Endodermal cell (in vitro differentiated cells): ENCODE data around the gene IFNLR1. TPM values are rescaled to one million over a fixed set of nuclear protein-coding genes. Genes with fewer than 3 reads are reported as not detected.

ENCODE experiments used
- DNase-seq: peaks from one replicate; pipeline ENCODE4 v3.0.0-alpha.2; 2017
- H3K27ac ChIP-seq: 2 replicates; pipeline ENCODE4 v1.5.1; 2013; ENCODE audit warnings: mild to moderate bottlenecking, low read depth, low read length, moderate library complexity
- H3K27me3 ChIP-seq: 2 replicates; pipeline ENCODE4 v1.6.1; 2013; ENCODE audit warnings: mild to moderate bottlenecking, low read length, moderate library complexity; ENCODE audit not compliant: insufficient read depth, control insufficient read depth, poor library complexity, severe bottlenecking
- H3K36me3 ChIP-seq: 2 replicates; pipeline ENCODE4 v1.7.0; 2013; ENCODE audit warnings: mild to moderate bottlenecking, low read length, moderate library complexity; ENCODE audit not compliant: control insufficient read depth, insufficient read depth
- H3K4me1 ChIP-seq: one replicate; pipeline ENCODE4 v1.7.0; 2013; ENCODE audit warnings: low read length; ENCODE audit not compliant: control insufficient read depth, insufficient read depth
- H3K4me3 ChIP-seq: 2 replicates; pipeline ENCODE4 v1.5.1; 2013; ENCODE audit warnings: mild to moderate bottlenecking, low read length, moderate library complexity
- H3K9ac ChIP-seq: 2 replicates; pipeline ENCODE4 v1.6.1; 2013; ENCODE audit warnings: mild to moderate bottlenecking, low read length, moderate library complexity; ENCODE audit not compliant: poor library complexity, severe bottlenecking; ENCODE audit errors: extremely low read depth
- H3K9me3 ChIP-seq: 2 replicates; pipeline ENCODE4 v1.6.1; 2013; ENCODE audit warnings: mild to moderate bottlenecking, low read length, moderate library complexity; ENCODE audit not compliant: control insufficient read depth
- H3K27ac Mint-ChIP-seq: 2 replicates; pipeline ENCODE4 v1.8.0; 2020; ENCODE audit warnings: mixed read lengths
- H3K27me3 Mint-ChIP-seq: 2 replicates; pipeline ENCODE4 v1.8.0; 2021; ENCODE audit warnings: mild to moderate bottlenecking, mixed read lengths; ENCODE audit not compliant: insufficient read depth
- H3K36me3 Mint-ChIP-seq: 2 replicates; pipeline ENCODE4 v1.8.0; 2020; ENCODE audit warnings: low read depth, mixed read lengths
- H3K4me1 Mint-ChIP-seq: 2 replicates; pipeline ENCODE4 v1.8.0; 2020; ENCODE audit warnings: mixed read lengths
- H3K4me3 Mint-ChIP-seq: 2 replicates; pipeline ENCODE4 v1.8.0; 2020; ENCODE audit warnings: mild to moderate bottlenecking, moderate library complexity, mixed read lengths
- H3K9me3 Mint-ChIP-seq: 2 replicates; pipeline ENCODE4 v1.8.0; 2020; ENCODE audit warnings: mild to moderate bottlenecking, mixed read lengths
- CTCF ChIP-seq: fragments of 200-600 bp; sonication (generic); conservative IDR thresholded peaks from 2 replicates; pipeline ENCODE4 v1.5.0; 2021; ENCODE audit warnings: antibody characterized with exemption, mild to moderate bottlenecking
- WGBS, 2 experiments: methylation state at CpG; one replicate each; pipeline versions ENCODE4 v1.1.5 to v1.1.7; 2013; ENCODE audit warnings: missing lambda C conversion rate in 2 of 2, mixed read lengths in 1 of 2; ENCODE audit not compliant: insufficient coverage in 1 of 2, insufficient read length in 1 of 2; 5-methylcytosine and 5-hydroxymethylcytosine counted together
- total RNA-seq, 2 donors: library from RNA; stranded (reverse); fragmentation: NEBNext Ultra II Directional in 1 of 2; extraction: Animal tissue kit (Norgen Biotek cat#: 25700) in 1 of 2; gene quantifications; 2 replicates in 1 of 2; 3 replicates in 1 of 2; pipeline ENCODE4 v1.2.1, GENCODE V29; 2021

Gene IFNLR1
- total RNA-seq, 2 donors from 2014 or later, result 12.1 to 13.0 TPM

DNA sequence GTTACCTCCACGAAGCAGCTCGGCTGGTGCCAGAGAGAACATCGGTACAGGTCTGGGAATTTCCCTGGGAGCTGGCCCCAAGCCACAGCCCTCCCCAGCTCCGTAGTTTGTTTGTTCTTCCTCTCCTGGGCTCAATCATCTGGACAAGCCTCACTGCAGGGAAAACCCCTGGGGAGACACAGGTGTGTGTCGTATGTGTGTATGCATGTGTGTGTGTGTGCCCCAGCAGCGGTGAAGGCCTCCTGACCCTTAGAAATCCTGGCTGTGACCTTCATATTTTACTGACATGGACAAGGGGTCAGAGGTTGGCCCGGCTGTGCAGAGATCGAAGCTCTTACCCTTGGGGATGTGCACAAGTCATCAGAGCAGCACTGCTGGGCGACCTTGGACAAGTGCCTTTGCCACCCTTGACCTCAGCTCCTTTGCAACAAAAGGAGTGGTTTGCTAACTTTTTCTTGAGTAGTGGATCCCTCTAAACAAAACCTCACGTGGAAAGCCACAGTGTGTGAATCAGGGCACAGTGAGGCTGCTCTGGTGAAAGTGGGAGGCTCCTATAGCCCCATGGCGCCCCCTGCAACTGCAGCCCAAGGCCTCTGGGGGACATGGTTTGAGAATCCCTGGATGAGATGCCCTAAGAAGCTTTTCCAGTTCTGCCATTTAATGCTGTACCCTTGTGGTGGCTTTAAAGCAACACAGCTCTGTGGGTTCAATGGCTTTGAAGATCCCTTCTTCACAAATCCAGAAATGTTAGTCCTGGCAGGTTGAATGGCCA, 31.9 kb downstream of the IFNLR1 start:
- H3K27ac ChIP-seq, result no peak overlapping the region
- 86 to 89% methylated on average over 9 to 11 of the region's 11 CpGs for WGBS, 2 experiments

GRCh38 chr1:24154215-24154614, 32.9 kb downstream of the IFNLR1 start:
- Mint-ChIP-seq H3K27ac (no peak overlapping the region), H3K36me3 (peaks cover 30% of the 10 kb centered on the region), H3K9me3 (no peaks in the 10 kb centered on the region), H3K4me1 (peaks cover 40% of the 10 kb centered on the region), H3K4me3 (no peak overlapping the region), H3K27me3 (no peaks in the 10 kb centered on the region)
- Histone ChIP-seq H3K36me3 (peaks cover 6% of the 10 kb centered on the region), H3K27me3 (no peaks in the 10 kb centered on the region), H3K4me3 (no peak overlapping the region), H3K27ac (no peak overlapping the region), H3K4me1 (no peaks in the 10 kb centered on the region), H3K9me3 (no peaks in the 10 kb centered on the region), H3K9ac (no peak overlapping the region)
- 69% methylated on average over 7 of the region's 8 CpGs; no CpG with 5 or more reads in 1 of the 2 experiments for WGBS, 2 experiments
- no peak for TF ChIP-seq CTCF
- DNase-seq, result peak; percentile 78

More for the DNA sequence above, 31.9 kb downstream of the IFNLR1 start:
- peaks cover 34% of the 10 kb centered on the region for H3K36me3 Mint-ChIP-seq
- no peaks in the 10 kb centered on the region for H3K27me3 Mint-ChIP-seq
- H3K27ac Mint-ChIP-seq, result no peak overlapping the region
- peak; percentile 78 for TF ChIP-seq CTCF
- no peaks in the 10 kb centered on the region for H3K9me3 Mint-ChIP-seq
- H3K9me3 ChIP-seq, result no peaks in the 10 kb centered on the region
- no peaks in the 10 kb centered on the region for H3K4me1 ChIP-seq
- no peak overlapping the region for H3K9ac ChIP-seq
- H3K4me3 Mint-ChIP-seq, result no peak overlapping the region
- DNase-seq, result peak; percentile 85
- H3K4me1 Mint-ChIP-seq, result peaks cover 36% of the 10 kb centered on the region
- no peaks in the 10 kb centered on the region for H3K27me3 ChIP-seq
- no peak overlapping the region for H3K4me3 ChIP-seq
- H3K36me3 ChIP-seq, result peaks cover 6% of the 10 kb centered on the region

DNA sequence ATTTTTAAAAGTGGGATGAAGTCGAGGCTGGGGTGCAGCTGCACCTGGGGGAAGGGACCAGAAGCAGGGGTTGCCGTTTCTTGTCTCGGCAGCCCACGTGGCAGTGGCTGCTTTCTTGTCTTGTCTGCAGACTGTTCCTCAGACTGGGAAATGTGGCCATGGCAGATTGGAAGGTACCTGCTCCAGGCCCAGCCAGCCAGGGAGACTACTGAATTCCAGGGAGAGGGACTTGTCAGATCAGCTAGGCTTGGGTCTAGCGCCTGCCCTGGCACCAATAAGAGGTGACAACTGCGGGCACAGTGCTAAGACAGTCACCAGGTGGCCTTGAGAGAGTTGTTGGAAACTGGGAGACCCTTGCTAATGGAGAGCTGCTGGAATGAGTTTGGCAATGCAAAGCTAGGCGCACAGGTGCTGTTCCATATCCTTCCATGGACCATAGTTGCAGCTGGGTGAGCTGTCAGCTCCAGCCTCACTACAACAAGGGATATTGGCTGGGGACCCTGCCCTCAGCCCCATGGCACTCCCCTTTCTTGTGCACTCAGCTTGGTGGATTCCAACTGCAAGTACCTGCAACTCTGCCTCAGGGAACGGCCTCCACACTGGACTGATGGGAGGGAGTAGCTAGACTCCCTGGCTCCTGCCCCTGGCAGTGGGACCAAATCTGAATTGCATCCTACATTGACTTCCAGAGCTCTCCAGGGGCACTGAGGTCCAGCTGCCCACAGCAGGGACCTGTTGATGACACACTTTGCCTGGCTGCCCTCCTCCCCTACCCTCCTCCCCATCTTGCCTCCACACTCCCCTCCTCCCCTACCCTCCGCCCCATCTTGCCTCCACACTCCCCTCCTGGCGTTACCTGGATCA, 34.2 kb downstream of the IFNLR1 start:
- no peaks in the 10 kb centered on the region for H3K27me3 ChIP-seq
- Mint-ChIP-seq H3K27ac (peak overlapping the region; percentile 58), H3K27me3 (no peaks in the 10 kb centered on the region), H3K4me1 (peaks cover 40% of the 10 kb centered on the region), H3K4me3 (no peak overlapping the region), H3K9me3 (no peaks in the 10 kb centered on the region), H3K36me3 (peaks cover 20% of the 10 kb centered on the region)
- H3K36me3 ChIP-seq, result peaks cover 6% of the 10 kb centered on the region
- 89 to 95% methylated on average over 8 to 10 of the region's 10 CpGs for WGBS, 2 experiments
- no peaks in the 10 kb centered on the region for H3K9me3 ChIP-seq
- H3K9ac ChIP-seq, result no peak overlapping the region
- H3K4me1 ChIP-seq, result no peaks in the 10 kb centered on the region
- no peak overlapping the region for H3K27ac ChIP-seq
- H3K4me3 ChIP-seq, result no peak overlapping the region
- peak; percentile 74 for DNase-seq
- TF ChIP-seq CTCF, result no peak
